Neural cell (in vitro differentiated cells): ENCODE results near the gene SLC15A4.

Source experiments
- EP300 ChIP-seq: fragments of 450-650 bp; conservative IDR thresholded peaks from 2 replicates; pipeline ENCODE4 v1.6.1; 2014; ENCODE audit warnings: antibody characterized with exemption, mild to moderate bottlenecking, moderate library complexity; ENCODE audit not compliant: poor library complexity, severe bottlenecking
- EZH2 ChIP-seq: fragments of 200-600, 300-800 bp; shearing (Covaris generic), sonication (generic); IDR thresholded peaks from 2 replicates; pipeline ENCODE4 v1.6.1; 2014; ENCODE audit warnings: antibody characterized with exemption, low read length, borderline replicate concordance, mild to moderate bottlenecking; ENCODE audit not compliant: insufficient read depth, poor library complexity, severe bottlenecking
- TF ChIP-seq, protein P1 (sequence below): fragments of 450-650 bp; IDR thresholded peaks from 2 replicates; pipeline ENCODE4 v1.5.1; 2014; ENCODE audit warnings: antibody characterized with exemption, mild to moderate bottlenecking, moderate library complexity; ENCODE audit not compliant: poor library complexity, severe bottlenecking
- TF ChIP-seq, protein P2 (sequence below): IDR thresholded peaks from 2 replicates; pipeline ENCODE4 v1.6.1; 2012; ENCODE audit warnings: borderline replicate concordance

DNA sequence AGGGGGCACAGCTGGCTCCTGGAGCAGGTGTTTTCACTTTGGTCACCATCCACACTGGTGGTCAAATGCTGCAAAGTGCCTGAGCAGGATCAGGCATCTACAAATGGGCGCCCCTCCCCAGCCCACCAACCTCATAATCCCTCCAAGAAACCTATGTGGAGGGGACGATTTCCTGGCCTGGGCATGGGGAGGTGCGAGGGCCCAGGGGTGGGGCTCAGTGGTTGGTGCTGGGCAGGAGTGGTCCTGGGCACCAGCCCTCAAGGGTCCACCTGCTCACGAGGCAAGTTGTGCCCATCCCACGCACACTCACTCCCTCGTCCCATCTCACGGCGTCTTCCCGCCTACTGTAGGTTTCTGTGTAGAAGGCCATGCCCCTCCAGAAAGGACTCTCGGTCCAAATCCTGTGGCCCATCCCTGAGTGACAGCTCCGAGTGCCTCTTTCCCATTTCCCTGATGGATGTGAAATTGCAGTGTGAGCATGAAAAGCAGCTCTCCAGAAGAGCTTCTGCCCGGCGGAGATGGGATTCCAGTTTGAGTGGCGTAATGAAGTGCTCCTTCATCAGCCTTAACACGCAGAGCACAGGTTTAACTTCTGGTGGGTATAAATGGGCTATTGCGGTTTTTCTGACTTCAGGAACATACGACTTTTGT is 36.9 kb downstream of the SLC15A4 start:
- TF ChIP-seq, protein P1, sequence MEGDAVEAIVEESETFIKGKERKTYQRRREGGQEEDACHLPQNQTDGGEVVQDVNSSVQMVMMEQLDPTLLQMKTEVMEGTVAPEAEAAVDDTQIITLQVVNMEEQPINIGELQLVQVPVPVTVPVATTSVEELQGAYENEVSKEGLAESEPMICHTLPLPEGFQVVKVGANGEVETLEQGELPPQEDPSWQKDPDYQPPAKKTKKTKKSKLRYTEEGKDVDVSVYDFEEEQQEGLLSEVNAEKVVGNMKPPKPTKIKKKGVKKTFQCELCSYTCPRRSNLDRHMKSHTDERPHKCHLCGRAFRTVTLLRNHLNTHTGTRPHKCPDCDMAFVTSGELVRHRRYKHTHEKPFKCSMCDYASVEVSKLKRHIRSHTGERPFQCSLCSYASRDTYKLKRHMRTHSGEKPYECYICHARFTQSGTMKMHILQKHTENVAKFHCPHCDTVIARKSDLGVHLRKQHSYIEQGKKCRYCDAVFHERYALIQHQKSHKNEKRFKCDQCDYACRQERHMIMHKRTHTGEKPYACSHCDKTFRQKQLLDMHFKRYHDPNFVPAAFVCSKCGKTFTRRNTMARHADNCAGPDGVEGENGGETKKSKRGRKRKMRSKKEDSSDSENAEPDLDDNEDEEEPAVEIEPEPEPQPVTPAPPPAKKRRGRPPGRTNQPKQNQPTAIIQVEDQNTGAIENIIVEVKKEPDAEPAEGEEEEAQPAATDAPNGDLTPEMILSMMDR, result no peak
- TF ChIP-seq EP300 (no peak), EZH2 (no peak)
- TF ChIP-seq, protein P2, sequence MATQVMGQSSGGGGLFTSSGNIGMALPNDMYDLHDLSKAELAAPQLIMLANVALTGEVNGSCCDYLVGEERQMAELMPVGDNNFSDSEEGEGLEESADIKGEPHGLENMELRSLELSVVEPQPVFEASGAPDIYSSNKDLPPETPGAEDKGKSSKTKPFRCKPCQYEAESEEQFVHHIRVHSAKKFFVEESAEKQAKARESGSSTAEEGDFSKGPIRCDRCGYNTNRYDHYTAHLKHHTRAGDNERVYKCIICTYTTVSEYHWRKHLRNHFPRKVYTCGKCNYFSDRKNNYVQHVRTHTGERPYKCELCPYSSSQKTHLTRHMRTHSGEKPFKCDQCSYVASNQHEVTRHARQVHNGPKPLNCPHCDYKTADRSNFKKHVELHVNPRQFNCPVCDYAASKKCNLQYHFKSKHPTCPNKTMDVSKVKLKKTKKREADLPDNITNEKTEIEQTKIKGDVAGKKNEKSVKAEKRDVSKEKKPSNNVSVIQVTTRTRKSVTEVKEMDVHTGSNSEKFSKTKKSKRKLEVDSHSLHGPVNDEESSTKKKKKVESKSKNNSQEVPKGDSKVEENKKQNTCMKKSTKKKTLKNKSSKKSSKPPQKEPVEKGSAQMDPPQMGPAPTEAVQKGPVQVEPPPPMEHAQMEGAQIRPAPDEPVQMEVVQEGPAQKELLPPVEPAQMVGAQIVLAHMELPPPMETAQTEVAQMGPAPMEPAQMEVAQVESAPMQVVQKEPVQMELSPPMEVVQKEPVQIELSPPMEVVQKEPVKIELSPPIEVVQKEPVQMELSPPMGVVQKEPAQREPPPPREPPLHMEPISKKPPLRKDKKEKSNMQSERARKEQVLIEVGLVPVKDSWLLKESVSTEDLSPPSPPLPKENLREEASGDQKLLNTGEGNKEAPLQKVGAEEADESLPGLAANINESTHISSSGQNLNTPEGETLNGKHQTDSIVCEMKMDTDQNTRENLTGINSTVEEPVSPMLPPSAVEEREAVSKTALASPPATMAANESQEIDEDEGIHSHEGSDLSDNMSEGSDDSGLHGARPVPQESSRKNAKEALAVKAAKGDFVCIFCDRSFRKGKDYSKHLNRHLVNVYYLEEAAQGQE, result no peak
